GM10847 (cell line): ENCODE results near the gene GNAT1.

ENCODE experiments used
- POLR2A ChIP-seq: IDR thresholded peaks from 2 replicates; pipeline ENCODE4 v1.6.1; 2011; ENCODE audit not compliant: insufficient read length; ENCODE audit errors: extremely low read depth

GNAT1 gene

GRCh38 chr3:50246517-50246954, 55.1 kb downstream of the GNAT1 start:
- no peak for TF ChIP-seq POLR2A
